IMR-90 (cell line): Measurements from ENCODE around the gene ROR2.

Experiments used
- CTCF ChIP-seq: conservative IDR thresholded peaks from 2 replicates; pipeline ENCODE4 v1.5.1; 2012; ENCODE audit warnings: mild to moderate bottlenecking, low read depth, low read length, improper control_type of control experiment
- MAFK ChIP-seq: IDR thresholded peaks from 2 replicates; pipeline ENCODE4 v1.6.1; 2012; ENCODE audit warnings: low read depth, low read length, improper control_type of control experiment
- POLR2A ChIP-seq: IDR thresholded peaks from 2 replicates; pipeline ENCODE4 v1.6.1; 2012; ENCODE audit warnings: mild to moderate bottlenecking, low read depth, low read length
- USF2 ChIP-seq: fragments of 150-350 bp; IDR thresholded peaks from 2 replicates; pipeline ENCODE4 v1.6.1; 2017; ENCODE audit warnings: mild to moderate bottlenecking, antibody characterized with exemption, low read length, low read depth

- TF ChIP-seq USF2 = no peak
- no peak for TF ChIP-seq POLR2A
- TF ChIP-seq CTCF = peak; percentile 67
- TF ChIP-seq MAFK = no peak
These were observed 290.2 kb downstream of the ROR2 start for GRCh38 chr9:91659529-91660495.
